Measurements from ENCODE around the gene TLR1.

Gene TLR1, protein sequence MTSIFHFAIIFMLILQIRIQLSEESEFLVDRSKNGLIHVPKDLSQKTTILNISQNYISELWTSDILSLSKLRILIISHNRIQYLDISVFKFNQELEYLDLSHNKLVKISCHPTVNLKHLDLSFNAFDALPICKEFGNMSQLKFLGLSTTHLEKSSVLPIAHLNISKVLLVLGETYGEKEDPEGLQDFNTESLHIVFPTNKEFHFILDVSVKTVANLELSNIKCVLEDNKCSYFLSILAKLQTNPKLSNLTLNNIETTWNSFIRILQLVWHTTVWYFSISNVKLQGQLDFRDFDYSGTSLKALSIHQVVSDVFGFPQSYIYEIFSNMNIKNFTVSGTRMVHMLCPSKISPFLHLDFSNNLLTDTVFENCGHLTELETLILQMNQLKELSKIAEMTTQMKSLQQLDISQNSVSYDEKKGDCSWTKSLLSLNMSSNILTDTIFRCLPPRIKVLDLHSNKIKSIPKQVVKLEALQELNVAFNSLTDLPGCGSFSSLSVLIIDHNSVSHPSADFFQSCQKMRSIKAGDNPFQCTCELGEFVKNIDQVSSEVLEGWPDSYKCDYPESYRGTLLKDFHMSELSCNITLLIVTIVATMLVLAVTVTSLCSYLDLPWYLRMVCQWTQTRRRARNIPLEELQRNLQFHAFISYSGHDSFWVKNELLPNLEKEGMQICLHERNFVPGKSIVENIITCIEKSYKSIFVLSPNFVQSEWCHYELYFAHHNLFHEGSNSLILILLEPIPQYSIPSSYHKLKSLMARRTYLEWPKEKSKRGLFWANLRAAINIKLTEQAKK

DNA sequence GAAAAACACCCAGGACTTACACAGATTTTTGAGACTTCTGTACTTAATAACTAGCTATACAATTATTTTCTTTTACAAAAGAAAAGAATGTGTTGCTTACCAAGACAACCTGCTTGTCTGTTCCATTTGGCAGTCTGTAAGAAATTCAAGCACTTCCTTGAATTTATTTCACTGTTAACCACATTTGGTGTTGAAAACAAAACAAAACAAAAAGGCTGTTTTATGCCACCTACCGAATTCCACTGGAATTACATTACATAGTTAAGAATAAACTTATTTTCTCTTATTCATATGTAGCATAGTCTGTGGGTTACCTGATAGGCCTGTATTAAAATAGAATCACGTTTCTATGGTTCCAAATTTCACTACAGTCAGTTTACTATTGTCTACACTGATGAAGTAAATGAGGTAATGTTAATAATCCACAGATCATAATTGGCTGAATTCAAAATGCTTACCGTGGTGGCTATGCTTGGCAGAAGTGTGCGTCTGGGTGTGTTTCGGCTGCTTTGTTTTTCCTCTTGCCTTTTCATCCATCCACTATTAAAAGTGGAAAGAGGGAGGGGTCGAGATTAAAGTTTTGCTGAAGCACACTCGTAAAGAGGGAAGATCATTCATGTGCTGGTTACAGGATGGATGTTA is at the start of gene TLR1:
Gene TLR1, minus strand, starts transcription at position 138 of the 642 bp plus-strand sequence. CDS start 5,960 bp downstream, outside the sequence.
- DNase-seq (ENCODE audit: insufficient read length, low spot score), result no peak
- TF ChIP-seq POLR2A (IDR thresholded peaks at IDR 0.05; ENCODE audit: low read depth, low read length), result no peak
- no peak for FAIRE-seq

DNA sequence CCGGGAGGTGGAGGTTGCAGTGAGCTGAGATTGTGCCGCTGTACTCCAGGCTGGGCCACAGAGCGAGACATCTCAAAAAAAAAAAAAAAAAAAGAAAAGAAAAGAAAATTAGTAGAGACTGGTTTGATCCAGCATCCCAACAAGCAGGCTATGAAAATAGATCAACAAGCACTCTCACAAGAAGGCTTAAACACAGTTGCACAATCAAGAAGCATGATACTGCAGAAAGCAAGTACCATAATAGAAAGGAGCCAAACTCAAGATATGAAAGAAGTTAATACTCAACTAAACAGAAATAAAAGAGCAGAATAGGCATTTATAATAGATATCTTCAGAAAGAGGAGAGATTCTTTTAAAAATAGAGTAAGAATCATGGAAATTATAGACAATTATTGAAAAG is 41.4 kb upstream of the TLR1 start:
- TF ChIP-seq POLR2A (IDR thresholded peaks at IDR 0.05; ENCODE audit: low read depth, low read length), result no peak
- no peak for DNase-seq (ENCODE audit: insufficient read length, low spot score)
- no peak for FAIRE-seq

DNA sequence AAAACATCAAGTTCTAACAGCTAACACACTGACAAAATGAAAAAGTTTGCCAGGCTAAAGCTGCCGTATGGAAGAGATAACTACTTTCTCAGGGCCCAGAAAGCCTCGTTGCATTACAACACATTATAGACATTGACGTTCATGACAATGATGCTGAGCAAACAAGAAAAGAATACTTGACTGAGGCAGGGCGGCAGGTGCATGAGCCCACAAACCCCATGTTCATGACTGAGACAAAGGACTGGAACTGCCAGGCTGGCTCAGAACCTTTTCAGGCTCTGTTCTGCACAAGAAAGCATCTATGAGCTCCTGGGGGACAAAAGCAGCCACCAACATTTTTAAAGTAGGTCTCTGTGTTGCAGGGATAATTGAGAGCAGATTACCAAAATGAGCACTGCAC is 38.4 kb upstream of the TLR1 start:
- DNase-seq (ENCODE audit: insufficient read length, low spot score) (no peak), FAIRE-seq (no peak)
- no peak for TF ChIP-seq POLR2A (IDR thresholded peaks at IDR 0.05; ENCODE audit: low read depth, low read length)

DNA sequence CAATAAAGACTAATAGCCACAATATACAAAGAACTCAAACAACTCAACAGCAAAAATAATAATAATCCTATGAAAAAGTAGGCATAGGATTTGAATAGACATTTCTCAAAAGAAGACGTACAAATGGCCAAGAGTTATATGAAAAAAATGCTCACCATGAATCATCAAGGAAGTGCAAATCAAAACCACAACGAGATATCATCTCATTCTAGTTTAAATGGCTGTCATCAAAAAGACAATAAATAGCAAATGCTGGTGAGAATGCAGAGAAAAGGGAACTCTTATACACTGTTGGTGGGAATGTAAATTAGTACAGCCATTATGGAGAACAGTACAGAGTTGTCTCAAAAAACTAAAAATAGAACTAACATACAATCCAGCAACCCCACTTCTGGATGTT is 33.3 kb upstream of the TLR1 start:
- no peak for TF ChIP-seq POLR2A (IDR thresholded peaks at IDR 0.05; ENCODE audit: low read depth, low read length)
- DNase-seq (ENCODE audit: insufficient read length, low spot score) (no peak), FAIRE-seq (no peak)

DNA sequence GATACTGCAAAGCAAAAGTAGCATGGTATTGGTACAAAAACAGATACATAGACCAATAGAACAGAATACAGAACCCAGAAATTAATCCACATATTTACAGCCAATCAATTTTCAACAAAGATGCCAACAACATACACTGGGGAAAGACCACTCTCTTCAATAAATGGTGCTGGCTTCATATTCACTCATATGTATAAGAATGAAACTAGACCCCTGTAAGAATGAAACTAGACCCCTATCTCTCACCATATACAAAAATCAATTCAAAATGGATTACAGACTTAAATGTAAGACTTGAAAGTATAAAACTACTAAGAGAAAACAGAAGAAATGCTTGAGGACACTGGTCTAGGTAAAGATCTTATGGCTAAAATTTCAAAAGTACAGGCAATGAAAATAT is 32.7 kb upstream of the TLR1 start:
- no peak for DNase-seq (ENCODE audit: insufficient read length, low spot score)
- no peak for FAIRE-seq
- TF ChIP-seq POLR2A (IDR thresholded peaks at IDR 0.05; ENCODE audit: low read depth, low read length), result no peak

DNA sequence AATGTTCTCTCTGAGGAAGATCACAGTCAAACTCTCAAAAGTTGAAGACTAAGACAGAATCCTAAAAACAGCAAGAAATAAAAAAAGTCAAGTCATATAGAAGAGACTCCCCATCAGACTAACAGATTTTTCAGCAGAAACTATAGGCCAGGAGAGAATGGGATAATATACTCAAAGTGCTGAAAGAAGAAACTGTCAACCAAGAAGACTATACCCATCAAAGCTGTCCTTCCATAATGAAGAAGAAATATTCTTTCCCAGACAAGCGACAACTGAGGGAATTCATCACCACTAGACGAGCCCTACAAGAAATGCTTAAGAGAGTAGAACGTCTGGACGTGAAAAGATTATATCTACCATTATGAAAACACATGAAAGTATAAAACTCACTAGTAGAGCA is 30.0 kb upstream of the TLR1 start:
- DNase-seq (ENCODE audit: insufficient read length, low spot score) (no peak), FAIRE-seq (no peak)
- TF ChIP-seq POLR2A (IDR thresholded peaks at IDR 0.05; ENCODE audit: low read depth, low read length), result no peak

DNA sequence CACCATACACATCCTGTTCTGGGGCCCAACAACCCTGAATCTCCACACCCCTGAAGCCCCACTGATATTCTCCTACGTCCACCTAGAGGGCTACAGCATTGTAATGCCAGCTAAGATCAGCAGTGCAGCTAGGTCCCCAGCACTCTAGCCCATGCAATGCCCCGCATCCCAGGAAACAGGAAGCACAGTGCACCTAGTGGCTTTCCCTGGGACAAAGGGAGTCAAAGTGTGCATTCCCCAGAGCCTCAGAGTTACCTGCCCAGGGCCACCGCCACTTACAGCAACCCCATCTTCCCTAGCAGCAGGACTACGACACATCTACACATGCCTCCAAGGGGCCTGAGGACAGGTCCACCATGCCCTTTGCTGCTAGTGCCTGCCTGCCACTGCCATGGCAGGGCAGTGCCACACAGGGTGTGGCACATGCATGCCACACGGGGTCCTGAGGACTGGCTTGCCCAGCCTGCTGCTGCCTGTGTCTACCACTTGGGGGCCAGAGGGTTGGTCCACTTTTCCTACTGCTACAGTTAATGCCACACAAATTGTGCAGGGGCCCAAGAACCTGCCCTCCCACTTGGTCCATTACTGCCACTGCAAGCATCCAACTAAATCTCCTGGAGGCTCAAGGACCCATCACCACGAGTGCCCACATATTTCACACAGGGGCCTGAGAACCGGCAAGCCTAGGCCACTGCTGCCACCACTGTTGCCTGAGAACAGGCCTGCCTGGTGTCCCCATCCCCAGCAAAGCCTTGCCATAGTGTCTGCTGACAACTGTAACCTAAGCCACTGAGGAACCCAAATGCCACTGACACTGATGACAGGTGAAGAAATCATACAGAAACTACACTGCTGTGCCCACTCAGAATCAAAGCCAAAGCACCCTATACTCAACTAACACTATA is 28.3 kb upstream of the TLR1 start:
- TF ChIP-seq POLR2A (IDR thresholded peaks at IDR 0.05; ENCODE audit: low read depth, low read length), result no peak
- FAIRE-seq, result no peak
- no peak for DNase-seq (ENCODE audit: insufficient read length, low spot score)

DNA sequence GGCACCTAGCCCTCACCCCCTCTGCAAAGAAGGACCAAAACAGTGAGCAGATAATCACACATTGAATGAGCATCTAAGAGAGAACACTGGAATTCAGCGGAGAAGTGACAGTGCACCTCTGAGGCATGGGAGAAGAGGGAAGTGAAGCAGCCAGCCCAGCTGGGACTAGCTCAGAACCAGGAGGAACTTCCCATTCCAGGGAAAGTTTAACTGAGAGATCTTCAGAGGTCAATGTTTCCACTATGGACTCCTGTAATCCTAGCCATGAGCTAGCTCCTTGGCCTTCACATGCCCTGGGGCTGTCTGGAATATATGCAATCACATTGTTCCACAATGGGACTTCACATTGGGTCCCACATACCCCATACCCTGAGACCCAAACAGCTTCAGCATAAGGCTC is 27.6 kb upstream of the TLR1 start:
- DNase-seq (ENCODE audit: insufficient read length, low spot score) (no peak), FAIRE-seq (no peak)
- TF ChIP-seq POLR2A (IDR thresholded peaks at IDR 0.05; ENCODE audit: low read depth, low read length), result no peak

DNA sequence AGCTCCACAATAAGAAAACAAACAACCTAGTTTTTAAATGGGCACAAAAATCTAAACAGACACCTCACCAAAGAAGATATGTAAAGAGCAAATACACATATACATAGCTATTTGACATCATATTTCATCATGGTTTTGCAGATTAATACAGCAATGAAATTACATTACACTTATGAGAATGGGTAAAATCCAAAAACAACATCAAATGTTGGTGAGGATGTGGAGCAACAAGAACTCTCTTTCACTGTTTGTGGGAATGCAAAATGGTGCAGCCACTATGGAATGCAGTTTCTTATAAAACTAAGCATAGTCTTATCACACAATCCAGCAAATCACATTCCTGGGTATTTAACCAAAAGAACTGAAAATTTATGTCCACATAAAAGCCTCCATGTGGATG is 27.1 kb upstream of the TLR1 start:
- no peak for DNase-seq (ENCODE audit: insufficient read length, low spot score)
- TF ChIP-seq POLR2A (IDR thresholded peaks at IDR 0.05; ENCODE audit: low read depth, low read length), result no peak
- FAIRE-seq, result no peak

DNA sequence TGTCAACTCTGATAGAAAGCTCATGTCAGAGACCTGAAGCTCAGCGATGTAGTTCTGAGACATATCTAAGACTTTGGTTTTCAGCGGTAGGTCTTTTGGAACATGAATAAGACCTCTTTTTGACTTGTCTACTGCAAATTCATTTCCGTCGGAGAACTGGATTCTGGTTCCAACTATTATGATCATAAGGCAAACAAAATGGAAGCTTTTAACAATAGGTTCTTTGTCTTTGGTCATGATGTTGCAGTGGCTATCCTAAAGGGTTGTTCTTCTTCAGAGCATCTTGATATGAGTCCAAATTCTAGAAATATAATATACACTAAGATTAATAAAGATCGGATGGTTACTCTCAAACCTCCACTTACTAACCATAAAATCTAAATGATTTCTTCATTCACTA is 24.6 kb upstream of the TLR1 start:
- DNase-seq (ENCODE audit: insufficient read length, low spot score) (no peak), FAIRE-seq (no peak)
- no peak for TF ChIP-seq POLR2A (IDR thresholded peaks at IDR 0.05; ENCODE audit: low read depth, low read length)

DNA sequence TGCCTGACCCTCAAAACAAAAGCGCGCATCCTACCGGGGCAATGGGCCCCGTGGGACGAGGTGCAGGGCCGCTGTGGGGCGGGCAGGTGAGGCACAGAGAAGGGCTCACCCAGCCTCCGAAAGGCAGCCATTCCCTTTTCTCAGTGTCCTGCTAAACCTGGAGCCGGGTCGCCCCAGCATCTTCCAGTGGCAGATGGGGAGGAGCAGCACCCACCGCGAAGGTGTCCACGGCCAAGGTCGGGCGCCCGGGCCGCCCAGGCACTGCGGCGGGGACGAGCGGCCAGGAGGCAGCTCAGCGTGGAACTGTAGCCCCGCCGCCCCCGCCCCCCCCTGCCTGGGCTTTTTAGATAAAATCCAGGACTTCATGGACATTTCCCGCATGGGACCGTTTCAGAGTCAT is 19.2 kb upstream of the TLR1 start:
- TF ChIP-seq POLR2A (IDR thresholded peaks at IDR 0.05; ENCODE audit: low read depth, low read length), result no peak
- FAIRE-seq (no peak), DNase-seq (ENCODE audit: insufficient read length, low spot score) (no peak)

DNA sequence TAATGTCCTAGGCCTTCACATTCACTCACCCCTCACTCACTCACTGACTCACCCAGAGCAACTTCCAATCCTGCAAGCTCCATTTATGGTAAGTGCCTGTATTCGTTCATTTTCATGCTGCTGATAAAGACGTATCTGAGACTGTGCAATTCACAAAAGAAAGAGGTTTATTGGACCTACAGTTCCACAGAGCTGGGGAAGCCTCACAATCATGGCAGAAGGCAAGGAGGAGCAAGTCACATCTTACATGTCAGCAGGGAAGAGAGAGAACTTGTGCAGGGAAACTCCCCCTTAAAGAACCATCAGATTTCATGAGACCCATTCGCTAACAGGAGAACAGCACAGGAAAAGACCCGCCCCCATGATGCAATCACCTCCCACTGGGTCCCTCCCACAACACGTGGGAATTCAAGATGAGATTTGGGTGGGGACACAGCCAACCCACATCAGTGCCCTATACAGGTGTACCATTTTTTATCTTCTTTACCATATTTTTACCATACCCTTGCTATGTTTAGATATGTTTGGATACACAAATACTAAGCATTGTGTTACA is 18.2 kb upstream of the TLR1 start:
- DNase-seq (ENCODE audit: insufficient read length, low spot score), result no peak
- FAIRE-seq, result no peak
- TF ChIP-seq POLR2A (IDR thresholded peaks at IDR 0.05; ENCODE audit: low read depth, low read length), result no peak

DNA sequence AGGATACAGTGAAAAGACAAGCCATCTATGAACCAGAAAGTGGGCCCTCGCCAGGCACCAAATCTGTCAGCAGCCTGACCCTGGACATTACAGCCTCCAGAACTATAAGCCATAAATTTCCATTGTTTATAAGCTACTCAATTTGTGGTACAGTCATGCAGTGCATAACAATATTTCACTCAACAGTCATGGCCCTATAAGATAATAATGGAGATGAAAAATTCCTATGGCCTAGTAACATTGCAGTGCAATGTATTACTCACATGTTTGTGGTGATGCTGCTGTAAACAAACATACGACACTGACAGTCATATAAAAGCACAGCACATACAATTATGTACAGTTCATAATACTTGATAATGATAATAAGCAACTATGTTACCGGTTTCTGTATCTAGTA is 17.1 kb upstream of the TLR1 start:
- TF ChIP-seq POLR2A (IDR thresholded peaks at IDR 0.05; ENCODE audit: low read depth, low read length), result no peak
- no peak for DNase-seq (ENCODE audit: insufficient read length, low spot score)
- FAIRE-seq, result no peak

All from H54 (cell line).